Activated effector memory CD4-positive, alpha-beta T cell treated with Interleukin-2 at 50 U/mL for 16 hours (primary cell): ENCODE measurements around the gene LEMD2.
"Not testable (repeated sequence)": the region's sequence is repeated elsewhere in the genome, so short reads cannot be mapped to it uniquely, and the experiment has no call there.

ENCODE experiments used
- DNase-seq: peaks from one replicate; pipeline ENCODE4 v3.0.0-alpha.2; 2020

Gene LEMD2

GRCh38 chr6:33788694-33789549, at the start of gene LEMD2:
Gene LEMD2 (minus strand): TSS chr6:33789130. CDS start chr6:33789116, 14 bp downstream.
- peak; percentile 92 for DNase-seq

GRCh38 chr6:33837971-33838665, 49.2 kb upstream of the LEMD2 start:
- no peak for DNase-seq

DNA sequence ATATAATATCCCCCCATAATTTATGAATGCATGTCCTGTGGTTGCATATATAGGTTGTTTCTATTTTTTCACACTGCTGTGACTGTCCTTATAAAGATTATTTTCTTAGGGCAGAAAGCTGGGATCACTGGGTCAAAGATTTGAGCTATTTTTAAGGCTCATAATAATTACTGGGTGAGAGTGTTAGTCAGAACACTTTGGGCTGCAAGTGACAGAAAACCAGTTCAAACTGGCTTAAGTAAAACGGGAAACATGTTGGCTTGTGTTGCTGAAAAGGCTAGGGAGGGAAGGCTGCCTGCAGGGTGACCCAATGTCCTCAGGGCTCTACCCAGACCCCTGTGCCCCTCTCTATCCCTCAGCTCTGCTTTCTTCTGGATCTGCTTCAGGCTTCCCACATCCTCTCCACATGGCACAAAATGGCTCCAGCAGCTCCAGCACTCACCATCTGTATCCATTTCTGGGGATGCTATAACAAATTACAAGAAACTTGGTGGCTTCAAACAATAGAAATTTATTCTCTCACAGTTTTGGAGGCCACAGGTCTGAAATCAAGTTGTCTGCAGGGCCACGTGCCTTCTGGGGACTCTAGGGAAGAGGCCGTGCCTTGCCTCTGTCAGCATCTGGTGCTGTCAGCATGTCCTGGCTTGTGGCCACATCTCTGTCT, 48.0 kb upstream of the LEMD2 start:
- no peak for DNase-seq

DNA sequence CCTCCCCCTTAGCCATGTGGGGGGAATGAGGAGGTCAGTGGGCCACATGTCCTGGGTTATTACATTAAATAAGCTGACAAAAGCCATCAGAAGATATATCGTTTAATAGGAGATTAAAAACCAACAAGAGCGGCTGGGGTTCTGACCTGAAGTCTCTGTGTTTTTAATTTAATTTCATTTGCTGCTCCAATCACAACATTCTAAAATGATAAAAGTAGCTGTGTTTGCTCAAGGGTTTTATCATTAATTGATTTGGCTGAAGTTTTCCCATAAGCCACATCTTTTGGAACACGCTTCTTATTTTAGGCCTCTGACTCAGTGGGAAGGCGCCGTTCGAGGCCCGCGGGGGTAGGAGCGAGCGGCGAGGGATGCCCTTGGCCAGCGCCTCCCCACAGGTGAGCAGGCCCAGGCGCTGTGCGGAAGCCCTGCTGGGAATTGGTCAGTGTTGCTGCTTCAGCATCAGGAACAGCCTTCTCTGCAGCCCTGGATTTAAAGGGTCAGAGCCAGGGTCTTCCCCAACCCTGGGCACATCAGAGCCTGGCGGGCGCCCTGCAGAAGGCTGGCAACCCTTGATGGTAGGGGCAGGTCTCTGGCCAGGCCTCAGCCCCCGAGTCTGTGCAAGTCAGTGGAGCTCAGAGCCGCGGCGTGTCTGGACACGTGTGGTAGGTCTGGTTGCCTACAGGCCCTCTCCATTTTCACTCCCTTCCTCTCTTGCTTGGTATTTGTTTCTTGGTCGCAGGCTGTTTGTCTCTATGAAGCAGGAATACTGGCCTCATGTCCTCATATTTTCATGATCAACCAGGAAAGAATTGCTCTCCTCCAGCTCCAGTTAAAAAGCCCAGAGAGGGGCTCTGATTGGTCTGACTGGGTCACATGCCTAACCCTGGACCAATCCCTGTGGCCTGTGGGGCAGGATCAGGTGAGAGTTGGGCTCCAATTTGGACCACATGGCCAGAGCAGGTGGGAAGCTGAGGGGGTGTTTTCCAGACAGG, 45.8 kb upstream of the LEMD2 start:
- DNase-seq, result no peak

DNA sequence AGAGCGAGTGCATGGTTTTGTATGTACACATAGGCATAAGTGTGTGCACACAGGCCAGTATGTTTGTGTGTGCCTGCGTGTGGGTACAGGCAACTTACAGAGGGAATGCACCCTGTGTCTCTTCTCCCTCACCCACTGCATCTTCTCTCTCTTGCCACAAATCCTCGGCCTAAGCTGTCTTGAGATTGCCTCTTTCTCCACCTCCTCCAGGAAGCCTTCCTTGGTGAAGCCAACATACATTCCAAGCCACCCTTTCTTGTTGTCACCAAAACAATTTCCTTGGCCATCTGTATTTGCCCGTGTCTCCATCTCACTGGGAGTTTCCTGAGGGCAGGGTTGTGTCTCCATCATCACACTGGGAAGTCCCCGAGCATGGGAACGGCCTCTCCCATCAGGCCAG, 44.7 kb upstream of the LEMD2 start:
- DNase-seq, result no peak

DNA sequence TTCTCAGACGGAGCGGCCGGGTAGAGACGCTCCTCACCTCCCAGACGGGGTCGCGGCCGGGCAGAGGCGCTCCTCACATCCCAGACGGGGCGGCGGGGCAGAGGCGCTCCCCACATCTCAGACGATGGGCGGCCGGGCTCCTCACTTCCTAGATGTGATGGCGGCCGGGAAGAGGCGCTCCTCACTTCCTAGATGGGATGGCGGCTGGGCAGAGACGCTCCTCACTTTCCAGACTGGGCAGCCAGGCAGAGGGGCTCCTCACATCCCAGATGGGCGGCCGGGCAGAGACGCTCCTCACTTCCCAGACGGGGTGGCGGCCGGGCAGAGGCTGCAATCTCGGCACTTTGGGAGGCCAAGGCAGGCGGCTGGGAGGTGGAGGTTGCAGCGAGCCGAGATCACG, 43.9 kb upstream of the LEMD2 start:
- DNase-seq, result not testable (repeated sequence)

DNA sequence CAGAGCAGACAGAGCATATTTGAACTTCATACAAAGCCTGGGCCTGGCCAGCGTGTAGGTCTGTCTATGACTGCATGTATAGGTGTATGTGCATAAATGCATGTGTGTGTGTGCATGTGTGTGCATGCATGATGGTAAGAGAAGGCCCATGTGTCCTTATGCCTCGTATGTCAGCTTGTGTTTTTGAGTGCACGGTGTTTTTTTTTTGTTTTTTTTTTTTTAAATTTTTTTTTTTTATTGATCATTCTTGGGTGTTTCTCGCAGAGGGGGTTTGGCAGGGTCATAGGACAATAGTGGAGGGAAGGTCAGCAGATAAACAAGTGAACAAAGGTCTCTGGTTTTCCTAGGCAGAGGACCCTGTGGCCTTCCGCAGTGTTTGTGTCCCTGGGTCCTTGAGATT, 42.8 kb upstream of the LEMD2 start:
- not testable (repeated sequence) for DNase-seq

- no peak for DNase-seq
Observed at GRCh38 chr6:33830635-33831240, 41.8 kb upstream of the LEMD2 start.

GRCh38 chr6:33828764-33829731, 40.1 kb upstream of the LEMD2 start:
- DNase-seq, result no peak

GRCh38 chr6:33828452-33828763, 39.5 kb upstream of the LEMD2 start:
- no peak for DNase-seq

GRCh38 chr6:33827546-33828451, 38.9 kb upstream of the LEMD2 start:
- DNase-seq, result no peak

GRCh38 chr6:33826537-33826936, 37.6 kb upstream of the LEMD2 start:
- no peak for DNase-seq

DNA sequence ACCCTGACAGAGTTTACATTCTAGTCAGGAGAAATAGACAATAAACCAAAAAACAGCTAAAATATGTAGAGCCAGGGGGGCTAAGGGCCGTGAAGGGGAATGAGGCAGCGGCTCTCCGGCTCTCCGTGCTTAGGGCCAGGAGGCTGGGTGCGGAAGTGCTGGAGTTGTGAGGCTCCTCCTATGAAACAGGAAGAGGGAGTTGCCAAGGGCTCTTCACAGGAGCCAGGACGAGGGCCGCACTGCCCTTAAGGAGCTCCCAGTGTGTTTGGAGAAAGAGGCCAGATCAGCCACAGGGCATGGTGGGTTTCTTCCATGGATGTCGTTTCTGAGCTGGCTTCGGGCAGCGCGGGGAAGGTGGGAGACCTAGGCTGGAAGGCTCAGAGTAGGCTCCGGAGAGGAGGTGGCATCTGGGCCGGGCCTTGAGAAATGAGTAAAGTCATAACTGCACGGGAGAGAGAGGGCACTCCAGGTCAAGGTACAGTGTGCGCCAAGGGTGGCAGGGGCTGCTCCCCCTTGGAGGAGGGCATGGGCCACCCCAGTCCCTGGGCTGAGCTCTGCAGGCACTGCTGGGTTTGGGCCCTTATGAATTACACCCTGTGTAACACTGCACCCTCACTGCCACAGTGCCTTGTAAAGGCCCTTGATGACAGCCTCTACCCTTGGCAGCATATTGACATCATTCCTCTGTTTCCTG, 35.7 kb upstream of the LEMD2 start:
- no peak for DNase-seq

DNA sequence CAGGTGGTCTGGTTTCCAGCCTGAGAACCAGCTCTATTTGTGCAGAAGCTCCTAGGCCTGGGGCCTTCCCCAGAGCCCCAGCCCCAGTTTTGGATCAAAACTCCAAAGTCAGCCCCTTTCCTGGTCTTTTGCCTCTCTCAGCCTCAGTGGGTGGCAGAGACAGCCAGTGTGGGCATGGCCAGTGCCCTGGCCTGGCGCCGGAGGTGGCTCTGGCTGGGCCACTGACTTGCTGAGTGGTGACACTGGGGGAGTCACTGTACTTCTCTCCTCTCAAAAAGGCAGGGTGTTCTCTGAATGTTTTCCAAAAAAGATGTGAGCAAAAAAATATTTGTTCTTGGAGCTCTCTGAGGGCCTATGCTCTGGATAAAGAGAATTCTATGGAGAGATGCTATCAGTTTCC, 34.9 kb upstream of the LEMD2 start:
- DNase-seq, result no peak

DNA sequence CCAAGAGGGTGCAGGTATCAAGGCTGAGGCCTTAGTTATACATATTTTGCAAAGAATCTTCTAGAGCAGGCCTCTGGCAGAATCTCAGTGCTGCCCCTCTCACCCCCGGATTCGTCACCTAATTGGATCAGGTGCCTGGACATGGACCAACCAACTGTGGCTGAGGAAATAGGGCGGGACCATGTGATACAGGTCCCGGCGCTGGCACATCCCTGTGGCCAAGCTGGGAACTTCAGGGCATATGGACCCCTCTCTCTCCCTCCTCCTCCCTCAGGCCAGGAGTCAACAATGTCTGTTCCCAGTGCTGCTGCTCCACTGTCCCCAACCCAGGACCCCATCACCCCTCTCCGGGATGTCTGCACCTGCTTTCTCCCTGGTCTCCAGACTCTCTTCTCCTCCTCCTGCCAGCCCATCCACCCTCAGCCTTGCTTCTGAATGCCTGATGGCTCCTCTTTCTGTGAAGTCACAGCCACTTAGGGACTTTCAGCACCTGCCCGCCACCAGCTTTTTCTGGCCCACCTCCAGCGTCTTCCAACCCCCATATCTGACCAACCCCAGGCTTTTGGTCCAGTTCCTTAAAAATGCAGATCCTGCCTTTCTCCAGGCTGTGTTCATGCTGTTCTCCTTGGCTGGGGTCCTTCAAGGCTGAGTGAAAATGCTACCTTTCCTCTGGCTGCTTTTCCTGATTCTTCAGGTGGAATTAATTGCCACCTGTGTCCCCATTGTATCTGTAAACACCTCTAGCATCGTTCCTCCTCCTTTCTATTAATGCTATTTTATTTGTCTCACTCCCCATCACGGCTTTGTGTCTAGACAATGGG, 33.9 kb upstream of the LEMD2 start:
- DNase-seq, result no peak

DNA sequence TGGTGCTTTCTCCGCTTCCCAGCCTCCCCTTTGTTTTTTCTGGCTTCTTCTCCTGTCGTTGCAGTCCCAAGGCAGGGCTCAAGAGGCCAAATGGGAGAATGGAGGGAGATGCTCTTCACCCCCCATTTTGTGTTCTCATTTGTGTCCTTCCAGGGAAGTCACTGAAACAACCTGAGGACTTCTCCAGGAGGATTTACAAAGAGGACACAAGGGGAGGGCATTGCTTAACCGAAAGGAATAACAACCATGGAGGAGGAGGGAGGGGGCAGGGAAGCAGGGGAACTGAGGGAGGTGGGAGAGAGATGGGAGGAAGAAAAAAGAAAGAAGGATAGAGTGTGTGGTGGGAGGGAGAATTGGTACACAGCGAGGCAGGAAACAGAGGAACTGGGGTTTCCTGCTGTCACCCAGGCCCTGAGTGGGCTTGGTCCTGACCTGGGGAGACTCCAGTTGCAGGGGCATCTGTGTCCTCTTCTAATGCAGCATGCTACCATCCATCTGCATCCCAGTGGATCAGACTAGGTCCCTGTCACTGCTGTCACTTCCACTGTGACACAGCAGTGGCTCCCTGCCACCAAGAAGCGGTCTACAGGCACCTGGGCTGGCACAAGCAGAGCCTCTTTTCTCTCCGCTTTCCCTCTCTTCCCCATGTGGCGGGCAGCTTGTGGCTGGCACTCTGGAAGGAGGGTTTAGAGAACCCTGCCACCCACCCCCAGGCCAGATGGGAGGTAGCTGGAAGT, 32.0 kb upstream of the LEMD2 start:
- no peak for DNase-seq

DNA sequence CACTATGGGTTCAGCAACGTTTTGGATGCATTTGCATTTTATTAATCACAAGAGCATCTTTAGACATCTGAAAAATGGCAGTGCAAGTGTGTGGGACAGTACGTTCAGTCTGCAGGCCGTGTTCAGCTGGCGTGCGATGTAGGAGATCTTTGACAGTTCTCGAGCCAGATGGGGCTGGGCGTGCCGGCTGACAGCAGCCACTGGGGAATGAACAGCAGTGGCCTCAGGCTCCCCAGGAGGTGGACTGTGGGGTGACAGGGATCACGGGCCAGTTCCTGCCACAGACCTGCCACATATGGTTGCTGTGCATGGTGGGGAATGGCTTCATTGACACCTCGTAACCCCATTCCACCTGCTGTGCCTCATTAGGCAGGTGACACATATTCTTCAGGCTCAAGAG, 31.3 kb upstream of the LEMD2 start:
- DNase-seq, result no peak

- no peak for DNase-seq
Observed at GRCh38 chr6:33819021-33819420, 30.1 kb upstream of the LEMD2 start.
